CD4-positive, alpha-beta T cell treated with Interleukin-1 beta for 1 hour (primary cell): ENCODE results near the gene ADCY5.

Experiments used
- DNase-seq, 2 donors: peaks; one replicate each; pipeline ENCODE4 v3.0.0-alpha.2; 2020 to 2022

The ADCY5 gene

DNA sequence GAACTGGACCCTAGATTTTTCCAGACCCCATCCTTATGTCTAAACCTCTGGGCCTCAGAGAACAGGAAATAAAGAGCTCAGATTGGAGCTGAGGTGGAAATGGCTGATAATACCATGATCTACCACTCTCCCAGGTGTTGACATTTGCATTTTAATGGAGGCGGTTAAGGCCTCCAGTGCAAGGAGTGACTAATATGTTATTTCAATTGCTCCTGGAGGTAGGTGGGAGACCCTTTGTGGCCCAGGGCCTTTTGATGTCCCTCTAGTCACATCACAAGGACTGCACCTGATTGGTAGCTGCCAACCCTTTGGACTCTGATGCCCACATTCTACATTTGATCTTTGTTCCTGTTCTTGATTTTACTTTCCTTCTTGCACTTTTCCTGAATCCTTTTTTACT is 9.0 kb upstream of the ADCY5 start:
- DNase-seq = no peak

GRCh38 chr3:123453675-123454074 is 4.8 kb upstream of the ADCY5 start:
- no peak for DNase-seq

DNA sequence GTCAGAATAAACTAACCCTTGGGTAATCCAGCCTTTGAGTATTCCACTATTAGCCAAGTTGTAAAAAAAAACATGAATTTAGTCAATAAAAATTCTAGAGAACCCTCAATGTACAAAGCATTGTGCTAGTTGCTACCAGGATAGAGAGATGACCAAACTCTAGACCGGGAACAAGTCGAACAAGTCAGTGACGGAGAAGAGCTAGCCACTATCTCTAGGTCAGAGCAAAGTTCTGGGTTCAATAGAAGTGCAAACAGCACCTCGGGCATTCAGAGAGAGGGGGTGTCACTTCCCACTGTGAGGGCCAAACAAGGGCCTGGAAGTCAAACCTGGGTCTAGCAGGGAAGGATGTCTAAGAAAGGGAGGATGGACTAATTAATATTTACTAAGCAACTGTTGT is 2.3 kb upstream of the ADCY5 start:
- no peak for DNase-seq

DNA sequence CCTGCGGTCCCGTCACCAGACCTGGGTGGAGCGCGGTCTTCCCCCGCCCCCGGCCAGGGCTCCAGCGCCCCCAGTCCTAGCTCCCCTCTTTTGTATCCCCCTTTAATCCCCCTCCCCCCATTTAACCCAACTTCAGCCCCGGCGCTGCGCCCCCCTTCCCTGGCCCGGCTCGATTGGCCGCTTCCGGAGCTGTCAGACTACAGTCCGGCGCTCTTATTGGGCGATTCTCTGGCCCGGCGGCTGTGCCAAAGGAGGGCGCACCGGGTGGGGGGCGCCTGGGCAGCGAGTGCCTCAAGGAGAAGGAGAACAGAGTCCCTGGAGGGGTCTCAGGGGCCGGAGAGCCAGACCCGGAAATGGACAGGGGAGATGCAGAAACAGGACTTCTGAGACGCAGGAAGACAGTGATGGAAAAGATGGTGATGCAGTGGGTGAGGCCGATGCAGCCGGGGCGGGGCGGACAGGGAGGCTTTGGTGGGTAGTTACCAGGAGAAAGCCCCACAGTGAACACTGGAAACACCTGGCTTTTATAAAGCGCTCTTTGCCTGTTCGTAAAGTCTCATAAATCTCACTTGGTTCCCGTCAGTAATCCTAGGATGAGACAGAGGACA is 1.2 kb upstream of the ADCY5 start:
- no peak for DNase-seq

- no peak for DNase-seq
Measured at GRCh38 chr3:123449102-123449996, 459 bp upstream of the ADCY5 start.

DNA sequence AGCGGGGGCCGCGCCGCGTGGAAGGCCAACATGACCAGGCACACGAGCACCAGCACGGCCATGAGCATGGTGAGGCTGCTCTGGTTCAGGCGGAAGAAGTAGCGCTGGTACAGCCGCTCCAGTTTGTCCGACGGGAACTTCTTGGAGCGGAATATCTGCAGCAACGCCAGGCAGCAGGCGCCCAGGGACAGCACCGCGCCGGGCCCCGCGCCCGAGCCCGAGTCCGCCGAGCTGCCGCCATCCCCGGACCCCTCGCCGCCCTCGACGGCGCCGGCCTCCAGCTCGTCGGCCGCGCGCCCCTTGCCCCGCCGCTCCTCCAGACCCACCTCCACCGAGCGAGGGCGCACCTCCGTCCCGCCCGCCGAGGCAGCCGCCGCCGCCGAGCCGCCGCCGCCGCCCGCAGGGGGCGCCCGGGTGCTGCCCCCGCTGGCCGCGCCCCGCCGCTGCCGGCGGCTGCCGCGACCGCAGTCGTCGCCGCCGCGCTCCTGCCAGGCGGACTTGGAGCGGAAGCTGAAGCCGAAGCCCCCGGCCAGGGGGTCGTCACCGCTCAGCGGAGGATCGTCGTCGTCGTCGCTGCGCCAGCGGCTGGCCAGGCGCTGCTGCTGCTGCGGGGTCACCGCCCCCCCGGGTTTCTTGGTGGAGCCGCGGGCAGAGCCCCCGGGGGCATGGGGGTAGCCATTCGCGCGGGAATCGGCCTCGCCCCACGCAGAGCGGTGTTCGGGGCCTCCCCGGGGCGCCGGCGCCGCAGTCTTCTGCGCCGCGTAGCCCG is 957 bp downstream of the ADCY5 start:
- DNase-seq = peak; percentile 31 to 37

GRCh38 chr3:123447416-123447748 is 1.5 kb downstream of the ADCY5 start:
- DNase-seq = no peak

GRCh38 chr3:123446610-123447109 is 2.2 kb downstream of the ADCY5 start:
- DNase-seq = no peak

DNA sequence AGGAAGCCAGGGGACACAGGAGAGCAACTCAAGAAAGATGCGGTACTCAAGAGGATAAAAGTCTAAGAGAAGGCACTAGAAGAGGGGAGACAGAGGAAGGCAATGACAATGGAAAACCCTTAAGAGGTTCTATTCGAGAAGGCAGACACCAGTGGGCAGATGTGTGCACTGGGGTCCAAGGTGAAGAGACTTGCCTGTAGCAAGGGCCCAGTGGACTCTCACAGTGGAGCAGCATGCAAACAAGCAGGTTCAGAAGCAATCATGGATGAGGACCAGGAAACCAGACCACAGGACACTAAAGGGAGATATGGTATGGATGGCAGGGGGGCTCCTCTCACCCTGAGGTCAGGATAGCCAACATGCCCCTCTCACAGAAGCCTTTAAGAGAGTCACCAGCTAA is 2.7 kb downstream of the ADCY5 start:
- DNase-seq = no peak

- DNase-seq = no peak
Measured at GRCh38 chr3:123445702-123446101, 3.2 kb downstream of the ADCY5 start.

- DNase-seq = no peak
Measured at GRCh38 chr3:123444744-123445143, 4.1 kb downstream of the ADCY5 start.

DNA sequence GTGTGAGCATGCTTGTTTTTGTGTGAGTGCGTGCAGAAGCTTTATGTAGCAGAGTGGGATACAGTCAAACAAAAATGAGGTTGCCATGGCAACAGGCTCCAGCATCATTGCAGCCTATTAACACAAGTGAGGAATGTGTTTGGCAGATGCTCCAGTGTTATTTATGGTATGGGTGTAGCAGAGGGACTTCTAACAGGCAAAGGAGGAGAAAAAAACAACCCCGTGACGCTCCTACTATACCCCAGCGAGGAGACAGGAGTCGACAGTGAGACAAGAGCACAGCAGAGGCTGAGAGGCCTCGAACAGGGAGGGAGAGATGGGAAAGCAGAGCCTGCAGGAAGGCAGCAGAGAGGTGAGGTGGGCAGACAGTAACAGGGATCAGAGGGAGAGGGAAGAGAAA is 4.9 kb downstream of the ADCY5 start:
- no peak for DNase-seq

DNA sequence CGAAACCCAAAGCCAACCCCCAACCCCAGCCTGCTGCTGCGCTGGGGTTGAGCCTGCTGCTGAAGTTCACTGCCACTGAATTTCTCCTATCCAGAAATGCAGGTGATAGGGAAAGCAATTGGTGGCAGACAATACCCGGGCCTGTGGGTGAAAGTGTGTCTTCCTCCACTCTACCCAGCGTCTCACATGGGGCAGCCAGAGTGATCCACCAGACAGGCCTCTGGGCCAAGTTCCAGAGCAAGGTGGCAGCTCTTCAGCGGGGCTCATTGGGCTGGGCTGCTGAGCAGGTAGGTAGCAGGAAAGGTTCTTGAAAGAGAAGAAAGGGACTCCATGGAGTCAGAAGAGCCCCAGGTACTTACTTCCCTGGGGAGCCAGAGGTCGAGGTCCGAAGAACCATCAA is 6.0 kb downstream of the ADCY5 start:
- DNase-seq = no peak

DNA sequence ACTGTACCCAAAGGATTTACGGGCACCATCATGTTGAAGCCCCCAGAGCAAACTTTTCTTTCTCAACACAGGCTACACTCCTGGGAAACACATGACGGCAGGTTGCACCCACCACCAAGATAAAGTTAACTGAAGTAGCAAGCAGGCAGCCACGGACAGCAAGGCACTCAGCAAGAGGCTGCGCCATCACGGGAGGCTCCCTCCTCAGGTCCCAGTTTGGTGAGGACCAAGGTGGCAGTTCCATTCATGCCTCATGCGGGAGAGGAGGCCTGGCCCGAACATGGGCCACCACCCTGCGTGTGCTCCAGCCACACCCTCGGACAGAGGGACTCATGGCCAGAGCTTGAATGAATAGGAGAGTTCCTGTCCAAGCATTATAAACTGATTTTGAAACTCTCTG is 6.8 kb downstream of the ADCY5 start:
- no peak for DNase-seq

- DNase-seq = no peak
Measured at GRCh38 chr3:123439806-123440580, 8.9 kb downstream of the ADCY5 start.

DNA sequence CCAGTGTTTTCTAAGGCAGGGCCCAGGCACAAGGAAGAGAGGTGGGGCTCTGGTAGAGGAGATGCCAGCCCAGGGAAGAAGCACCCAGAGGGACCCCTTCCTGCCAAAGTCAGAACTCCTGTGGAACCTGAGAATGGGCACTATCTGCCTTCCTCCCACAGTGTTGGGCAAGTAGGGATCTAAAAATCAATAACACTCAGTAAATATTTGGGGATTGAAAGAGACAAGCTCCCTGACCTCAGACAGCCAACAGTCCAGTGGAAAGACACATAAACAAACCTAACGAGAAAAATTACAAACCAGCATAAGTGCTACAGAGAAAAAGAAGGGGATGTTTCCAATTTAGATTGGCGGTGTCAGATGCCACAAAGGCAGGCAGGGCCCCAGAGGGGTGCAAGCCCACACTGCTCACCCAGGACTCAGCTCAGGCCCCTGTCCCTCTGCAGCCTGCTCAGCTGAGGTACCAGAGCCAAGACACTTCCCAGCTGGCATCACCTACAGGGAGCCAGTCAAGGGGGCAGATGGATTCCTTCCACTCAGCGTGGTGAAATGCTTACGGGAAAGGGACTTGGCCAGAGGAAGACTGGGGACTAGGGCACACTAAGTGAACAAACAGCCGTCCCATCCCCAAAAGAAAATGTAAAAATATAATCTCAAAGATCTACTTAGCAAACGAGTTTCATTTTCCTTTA is 15.9 kb downstream of the ADCY5 start:
- DNase-seq = no peak

DNA sequence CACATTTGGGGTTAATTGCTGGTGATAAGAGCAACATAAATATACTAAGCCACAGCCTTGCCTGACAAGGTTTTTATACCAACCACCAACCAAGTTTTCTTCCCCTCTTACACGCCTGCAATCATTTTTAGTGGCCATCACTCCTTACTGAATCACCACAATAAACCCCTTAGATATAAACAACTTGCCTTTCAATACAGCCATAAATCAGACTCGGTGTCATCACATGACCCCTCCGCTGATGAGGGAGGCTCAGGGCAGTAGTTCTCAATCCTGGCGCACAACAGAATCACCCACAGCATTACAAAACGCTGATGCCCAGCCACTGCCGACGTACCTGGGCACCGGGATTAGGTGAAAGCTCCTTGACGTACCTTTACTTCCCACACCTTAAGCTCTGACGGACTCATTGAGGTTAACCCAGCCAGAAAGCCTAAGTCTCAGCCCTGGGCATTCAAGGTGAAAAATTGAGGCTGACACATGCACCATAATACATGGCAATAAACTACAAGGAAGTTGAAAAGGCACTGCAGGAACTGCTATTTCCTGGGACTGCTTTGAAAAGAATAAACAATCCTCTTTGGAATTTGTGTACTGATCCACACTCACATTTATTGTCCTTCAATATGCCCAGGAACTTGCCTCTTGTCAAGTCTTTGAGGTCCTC is 17.1 kb downstream of the ADCY5 start:
- DNase-seq = no peak

- no peak for DNase-seq
Measured at GRCh38 chr3:123431007-123431657, 17.8 kb downstream of the ADCY5 start.

- no peak for DNase-seq
Measured at GRCh38 chr3:123430266-123430665, 18.6 kb downstream of the ADCY5 start.

DNA sequence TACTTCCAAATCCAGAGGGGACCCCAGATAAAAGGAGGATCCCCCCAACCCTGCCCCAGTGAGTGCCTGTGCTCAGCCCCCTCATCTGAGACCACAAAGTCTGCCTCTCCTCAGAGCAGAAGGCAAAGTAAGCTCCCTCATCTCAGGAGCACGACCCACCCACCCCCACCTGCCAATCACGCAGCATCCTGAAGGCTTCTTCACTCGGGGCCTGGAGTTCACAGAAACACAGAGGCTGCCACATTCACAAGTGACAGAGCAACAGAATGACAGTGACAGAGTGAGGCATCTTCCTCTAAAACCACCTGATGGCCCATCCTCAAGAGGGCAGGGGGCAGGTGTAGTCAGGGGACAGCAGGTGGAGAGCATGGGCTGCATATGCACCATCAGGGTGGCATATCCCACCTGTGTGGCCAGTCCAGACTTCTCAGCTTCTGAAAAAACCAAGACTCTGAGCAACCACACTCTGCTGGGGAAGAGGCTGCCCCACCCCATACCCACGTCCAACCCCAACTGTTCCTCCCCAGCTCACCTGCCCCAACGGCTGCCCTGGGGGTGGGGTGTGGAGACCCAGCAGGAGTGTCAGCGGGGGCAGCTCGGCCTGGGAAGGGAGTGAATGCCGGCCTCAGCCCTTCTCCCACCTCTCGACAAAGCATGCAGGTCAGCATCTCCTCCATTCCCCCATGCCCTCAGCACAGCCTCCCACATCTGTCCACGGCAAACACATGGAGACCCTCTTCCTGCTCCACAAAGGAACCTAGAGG is 19.3 kb downstream of the ADCY5 start:
- DNase-seq = no peak
